A673 (cell line): ENCODE measurements around the gene NOC4L. TPM values are rescaled to one million over a fixed set of nuclear protein-coding genes. Genes with fewer than 3 reads are reported as not detected.

ENCODE experiments used
- BruUV-seq: library from RNA; stranded (reverse); fragments of 400-500 nt; replicated peaks from 2 replicates; lab custom pipeline; 2021; lab: Mats Ljungman, UMichigan
- CTCF ChIA-PET: fragments of 300-600 bp; sonication (Branson Sonifier 250); formaldehyde crosslinking; loops from one replicate; lab custom pipeline; 2022; ENCODE audit warnings: antibody characterized with exemption; lab: Charles Lee
- POLR2A ChIA-PET: fragments of 300-600 bp; sonication (Branson Sonifier 250); formaldehyde crosslinking; loops from one replicate; lab custom pipeline; 2022; ENCODE audit warnings: antibody characterized with exemption; ENCODE audit not compliant: low non-redundant PET; lab: Charles Lee
- DNase-seq: peaks from one replicate; pipeline ENCODE4 v3.0.0-alpha.2; 2015; ENCODE audit warnings: low spot score
- H3K27ac ChIP-seq: fragments of 200-600 bp; sonication (generic); 2 replicates; pipeline ENCODE4 v1.5.1; 2016; ENCODE audit warnings: mixed run types, low read depth, mild to moderate bottlenecking, mixed read lengths, antibody characterized with exemption, low read length; ENCODE audit not compliant: poor library complexity, severe bottlenecking
- H3K27me3 ChIP-seq: fragments of 200-600 bp; sonication (generic); replicated peaks from 2 replicates; pipeline ENCODE4 v1.6.1; 2017; ENCODE audit warnings: mixed run types, low read depth, mild to moderate bottlenecking, mixed read lengths, antibody characterized with exemption, low read length; ENCODE audit not compliant: insufficient read depth, poor library complexity
- H3K36me3 ChIP-seq: fragments of 200-600 bp; sonication (generic); 2 replicates; pipeline ENCODE4 v1.6.1; 2016; ENCODE audit warnings: mixed run types, mild to moderate bottlenecking, mixed read lengths, antibody characterized with exemption, low read length; ENCODE audit not compliant: insufficient read depth, poor library complexity, severe bottlenecking
- H3K4me1 ChIP-seq: fragments of 200-600 bp; sonication (generic); 2 replicates; pipeline ENCODE4 v1.6.1; 2017; ENCODE audit warnings: mixed run types, mild to moderate bottlenecking, mixed read lengths, antibody characterized with exemption, low read length; ENCODE audit not compliant: insufficient read depth, poor library complexity, severe bottlenecking
- H3K4me3 ChIP-seq: fragments of 200-600 bp; sonication (generic); 2 replicates; pipeline ENCODE4 v1.5.1; 2016; ENCODE audit warnings: low read depth, mixed run types, mild to moderate bottlenecking, mixed read lengths, low read length; ENCODE audit not compliant: poor library complexity, severe bottlenecking
- H3K9me3 ChIP-seq: fragments of 200-600 bp; sonication (generic); 2 replicates; pipeline ENCODE4 v1.6.1; 2016; ENCODE audit warnings: mixed run types, low read depth, mild to moderate bottlenecking, mixed read lengths, antibody characterized with exemption, low read length; ENCODE audit not compliant: poor library complexity, severe bottlenecking
- CTCF ChIP-seq: fragments of 300-800, 200-600 bp; sonication (generic); conservative IDR thresholded peaks from 2 replicates; pipeline ENCODE4 v1.5.1; 2017; ENCODE audit warnings: low read depth, mild to moderate bottlenecking, antibody characterized with exemption, low read length, moderate library complexity, mixed read lengths
- EZH2 ChIP-seq: fragments of 200-600 bp; sonication (generic); IDR thresholded peaks from 2 replicates; pipeline ENCODE4 v1.6.1; 2017; ENCODE audit warnings: borderline replicate concordance, low read depth, mild to moderate bottlenecking, mixed read lengths, antibody characterized with exemption, low read length; ENCODE audit not compliant: poor library complexity, severe bottlenecking
- intact Hi-C: fragments of 100-400 bp; cut with micrococcal nuclease; formaldehyde crosslinking; loops from one replicate; pipeline ENCODE4 v1.10.0; 2022; ENCODE audit not compliant: unreplicated experiment
- total RNA-seq: library from RNA; stranded (reverse); gene quantifications from 2 replicates; pipeline ENCODE4 v1.2.3, GENCODE V29; 2021

The NOC4L gene
- total RNA-seq, 1 experiment from 2014 or later: 46.9 TPM

GRCh38 chr12:132137483-132138125 lies 6.7 kb upstream of the NOC4L start:
- DNase-seq: no peak
- CTCF ChIA-PET: no interaction called here

GRCh38 chr12:132138941-132139871 lies 5.1 kb upstream of the NOC4L start:
- H3K9me3 ChIP-seq: no peaks in the 10 kb centered on the region
- H3K4me1 ChIP-seq: no peaks in the 10 kb centered on the region
- no peak for DNase-seq
- TF ChIP-seq EZH2 (no peak), CTCF (no peak)
- no TSS peak for BruUV-seq
- intact Hi-C loops: no loop called here
- ChIA-PET POLR2A (no interaction called here), CTCF (no interaction called here)
- no peaks in the 10 kb centered on the region for H3K27me3 ChIP-seq
- H3K36me3 ChIP-seq: peaks cover 29% of the 10 kb centered on the region
- H3K4me3 ChIP-seq: no peak overlapping the region
- no peak overlapping the region for H3K27ac ChIP-seq

More at GRCh38 chr12:132137483-132138125, 6.7 kb upstream of the NOC4L start:
- Histone ChIP-seq H3K9me3 (no peaks in the 10 kb centered on the region), H3K36me3 (peaks cover 29% of the 10 kb centered on the region), H3K27me3 (no peaks in the 10 kb centered on the region), H3K4me1 (no peaks in the 10 kb centered on the region), H3K27ac (no peak overlapping the region), H3K4me3 (no peak overlapping the region)
- no TSS peak for BruUV-seq
- TF ChIP-seq EZH2 (no peak), CTCF (no peak)
- POLR2A ChIA-PET: interaction anchor here (0.6 kb wide), 1 partner anchor 453 kb away, joined by 3 read pairs; no protein-coding TSS in a partner anchor
- intact Hi-C loops: no loop called here

- Histone ChIP-seq H3K9me3 (no peaks in the 10 kb centered on the region), H3K4me3 (no peak overlapping the region), H3K27ac (no peak overlapping the region), H3K27me3 (no peaks in the 10 kb centered on the region), H3K4me1 (no peaks in the 10 kb centered on the region), H3K36me3 (peaks cover 29% of the 10 kb centered on the region)
- DNase-seq: no peak
- POLR2A ChIA-PET: no interaction called here
- intact Hi-C loops: no loop called here
- TF ChIP-seq EZH2 (no peak), CTCF (no peak)
- CTCF ChIA-PET: no interaction called here
- no TSS peak for BruUV-seq
Observed at GRCh38 chr12:132139912-132140311, 4.3 kb upstream of the NOC4L start.
